Epithelial cell of prostate (primary cell): ENCODE data around the gene YTHDF2.
"Not testable (repeated sequence)": the region's sequence is repeated elsewhere in the genome, so short reads cannot be mapped to it uniquely, and the experiment has no call there.

Experiments used
- DNase-seq: peaks from one replicate; pipeline ENCODE4 v3.0.0-alpha.2; 2011; ENCODE audit warnings: low read depth, low spot score
- H3K27ac ChIP-seq: fragments of 450-650 bp; 2 replicates; pipeline ENCODE4 v1.5.1; 2017; ENCODE audit warnings: mild to moderate bottlenecking

YTHDF2 gene

GRCh38 chr1:28794582-28794981, 57.8 kb downstream of the YTHDF2 start:
- not testable (repeated sequence) for DNase-seq, H3K27ac ChIP-seq

GRCh38 chr1:28796352-28797211, 59.8 kb downstream of the YTHDF2 start:
- no peak for DNase-seq
- no peak overlapping the region for H3K27ac ChIP-seq

GRCh38 chr1:28800324-28800723, 63.6 kb downstream of the YTHDF2 start:
- no peak for DNase-seq
- no peak overlapping the region for H3K27ac ChIP-seq

GRCh38 chr1:28801461-28801860, 64.7 kb downstream of the YTHDF2 start:
- DNase-seq, result no peak
- no peak overlapping the region for H3K27ac ChIP-seq

GRCh38 chr1:28803051-28803450, 66.3 kb downstream of the YTHDF2 start:
- H3K27ac ChIP-seq, result no peak overlapping the region
- no peak for DNase-seq

- DNase-seq, result no peak
- H3K27ac ChIP-seq, result no peak overlapping the region
These were observed 66.9 kb downstream of the YTHDF2 start for GRCh38 chr1:28803662-28804061.

GRCh38 chr1:28804071-28804470, 67.3 kb downstream of the YTHDF2 start:
- DNase-seq, result no peak
- no peak overlapping the region for H3K27ac ChIP-seq

GRCh38 chr1:28807046-28807445, 70.3 kb downstream of the YTHDF2 start:
- no peak for DNase-seq
- H3K27ac ChIP-seq, result no peak overlapping the region

GRCh38 chr1:28807986-28808385, 71.2 kb downstream of the YTHDF2 start:
- no peak for DNase-seq
- no peak overlapping the region for H3K27ac ChIP-seq

GRCh38 chr1:28811369-28811765, 74.6 kb downstream of the YTHDF2 start:
- no peak for DNase-seq
- H3K27ac ChIP-seq, result no peak overlapping the region

- DNase-seq, result no peak
- H3K27ac ChIP-seq, result no peak within 1 kb of the TSS
These were observed 75.3 kb downstream of the YTHDF2 start, which contains the start of gene OPRD1 for GRCh38 chr1:28811766-28812668. Gene OPRD1 (plus strand): TSS chr1:28812170. CDS start chr1:28812384, 214 bp downstream.

- no peak for DNase-seq
- H3K27ac ChIP-seq, result no peak overlapping the region
These were observed 76.1 kb downstream of the YTHDF2 start for GRCh38 chr1:28812669-28813468.

- DNase-seq, result no peak
These were observed 77.3 kb downstream of the YTHDF2 start for GRCh38 chr1:28813931-28814465.

GRCh38 chr1:28815533-28816185, 78.9 kb downstream of the YTHDF2 start:
- no peak overlapping the region for H3K27ac ChIP-seq
- DNase-seq, result no peak

More at GRCh38 chr1:28813931-28814465, 77.3 kb downstream of the YTHDF2 start:
- no peak overlapping the region for H3K27ac ChIP-seq

- H3K27ac ChIP-seq, result no peak overlapping the region
- no peak for DNase-seq
These were observed 80.4 kb downstream of the YTHDF2 start for GRCh38 chr1:28817133-28817532.

- H3K27ac ChIP-seq, result no peak overlapping the region
- no peak for DNase-seq
These were observed 82.3 kb downstream of the YTHDF2 start for GRCh38 chr1:28819020-28819419.
